ENCODE results near the gene TMEM170A.

- TF ChIP-seq, protein P1, sequence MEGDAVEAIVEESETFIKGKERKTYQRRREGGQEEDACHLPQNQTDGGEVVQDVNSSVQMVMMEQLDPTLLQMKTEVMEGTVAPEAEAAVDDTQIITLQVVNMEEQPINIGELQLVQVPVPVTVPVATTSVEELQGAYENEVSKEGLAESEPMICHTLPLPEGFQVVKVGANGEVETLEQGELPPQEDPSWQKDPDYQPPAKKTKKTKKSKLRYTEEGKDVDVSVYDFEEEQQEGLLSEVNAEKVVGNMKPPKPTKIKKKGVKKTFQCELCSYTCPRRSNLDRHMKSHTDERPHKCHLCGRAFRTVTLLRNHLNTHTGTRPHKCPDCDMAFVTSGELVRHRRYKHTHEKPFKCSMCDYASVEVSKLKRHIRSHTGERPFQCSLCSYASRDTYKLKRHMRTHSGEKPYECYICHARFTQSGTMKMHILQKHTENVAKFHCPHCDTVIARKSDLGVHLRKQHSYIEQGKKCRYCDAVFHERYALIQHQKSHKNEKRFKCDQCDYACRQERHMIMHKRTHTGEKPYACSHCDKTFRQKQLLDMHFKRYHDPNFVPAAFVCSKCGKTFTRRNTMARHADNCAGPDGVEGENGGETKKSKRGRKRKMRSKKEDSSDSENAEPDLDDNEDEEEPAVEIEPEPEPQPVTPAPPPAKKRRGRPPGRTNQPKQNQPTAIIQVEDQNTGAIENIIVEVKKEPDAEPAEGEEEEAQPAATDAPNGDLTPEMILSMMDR (IDR thresholded peaks at IDR 0.05; ENCODE audit: low read depth, low read length): no peak
- TF ChIP-seq EZH2phosphoT487 (IDR thresholded peaks at IDR 0.05; ENCODE audit: low read depth): no peak
Measured at GRCh38 chr16:75475420-75475847, 10.9 kb upstream of the TMEM170A start.

All from OCI-LY3 (cell line).